T-helper 1 cell (primary cell): ENCODE results near the gene ITSN1.
"Not testable (repeated sequence)": the region's sequence is repeated elsewhere in the genome, so short reads cannot be mapped to it uniquely, and the experiment has no call there.

ENCODE experiments used
- DNase-seq, 5 donors: peaks; one replicate each; pipeline ENCODE4 v3.0.0-alpha.2; 2012 to 2020

The ITSN1 gene

DNA sequence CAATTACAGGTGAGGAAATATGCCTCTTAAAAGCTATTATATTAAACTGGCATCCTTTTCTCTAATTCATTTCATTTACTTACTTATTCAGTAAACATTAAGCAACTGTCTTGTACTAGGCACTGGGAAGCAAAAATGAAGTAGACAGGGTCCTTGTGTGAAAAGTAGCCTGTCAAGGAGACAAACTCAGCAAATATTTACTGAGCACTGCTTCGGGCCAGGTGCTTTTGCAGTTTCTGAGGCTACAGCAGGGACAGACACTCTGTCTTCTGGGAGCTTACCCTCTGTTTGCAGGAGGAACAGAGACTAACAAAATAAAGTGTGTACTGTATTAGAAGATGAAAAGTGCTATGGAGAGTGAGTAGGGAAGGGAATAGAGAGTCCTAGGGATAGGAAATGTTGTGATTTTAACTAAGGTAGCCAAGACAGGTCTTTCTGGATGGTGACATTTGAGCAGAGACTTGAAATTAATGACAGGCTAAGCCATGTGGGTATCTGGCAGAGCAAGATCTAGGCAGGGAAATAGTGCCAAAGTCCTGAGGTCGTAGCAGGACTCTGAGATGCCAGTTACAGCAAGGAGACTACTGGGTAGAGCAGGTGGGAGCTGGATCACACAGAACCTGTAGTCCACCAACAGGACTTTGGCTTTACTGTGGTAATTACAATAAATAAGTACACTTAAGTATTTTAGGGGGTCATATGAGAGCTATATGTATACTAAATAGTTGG is 133.0 kb downstream of the ITSN1 start:
- DNase-seq = no peak

DNA sequence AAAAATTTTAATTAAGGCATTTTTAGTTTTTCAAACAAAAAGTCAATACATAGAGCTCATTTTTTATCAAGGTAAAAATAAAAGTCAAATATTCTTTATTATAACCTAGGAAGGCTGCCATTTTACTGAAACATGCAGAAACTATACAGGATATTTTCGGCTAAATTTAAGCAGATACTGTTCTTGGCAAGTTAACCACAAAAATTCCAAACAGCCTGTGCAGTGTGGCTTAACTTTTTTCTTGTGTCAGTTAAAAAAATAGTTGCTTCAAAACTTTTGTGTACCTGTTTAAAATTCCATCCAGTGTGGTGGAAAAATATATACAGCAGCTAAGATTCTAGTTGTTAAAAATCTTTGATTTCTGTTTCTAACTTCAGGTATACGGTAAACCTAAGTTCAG is 138.3 kb downstream of the ITSN1 start:
- no peak for DNase-seq

DNA sequence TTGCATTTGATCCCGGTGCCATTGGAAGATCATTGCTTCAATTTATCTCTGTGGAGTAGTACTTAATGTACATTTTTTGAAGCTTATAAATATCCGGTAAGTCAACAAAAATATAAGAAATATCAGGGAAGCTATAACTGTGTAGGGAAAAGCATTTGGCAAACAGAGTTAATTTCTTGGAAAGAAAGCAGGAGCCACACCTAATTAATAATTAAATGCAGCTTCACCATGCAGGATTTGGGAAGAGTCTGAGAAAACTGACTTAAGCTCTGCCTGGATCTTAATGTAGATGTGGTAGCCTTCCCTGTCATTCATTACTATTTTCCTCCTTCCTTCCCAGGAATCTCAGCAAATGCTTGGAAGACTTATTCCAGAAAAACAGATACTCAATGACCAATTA is 138.8 kb downstream of the ITSN1 start:
- DNase-seq = no peak

DNA sequence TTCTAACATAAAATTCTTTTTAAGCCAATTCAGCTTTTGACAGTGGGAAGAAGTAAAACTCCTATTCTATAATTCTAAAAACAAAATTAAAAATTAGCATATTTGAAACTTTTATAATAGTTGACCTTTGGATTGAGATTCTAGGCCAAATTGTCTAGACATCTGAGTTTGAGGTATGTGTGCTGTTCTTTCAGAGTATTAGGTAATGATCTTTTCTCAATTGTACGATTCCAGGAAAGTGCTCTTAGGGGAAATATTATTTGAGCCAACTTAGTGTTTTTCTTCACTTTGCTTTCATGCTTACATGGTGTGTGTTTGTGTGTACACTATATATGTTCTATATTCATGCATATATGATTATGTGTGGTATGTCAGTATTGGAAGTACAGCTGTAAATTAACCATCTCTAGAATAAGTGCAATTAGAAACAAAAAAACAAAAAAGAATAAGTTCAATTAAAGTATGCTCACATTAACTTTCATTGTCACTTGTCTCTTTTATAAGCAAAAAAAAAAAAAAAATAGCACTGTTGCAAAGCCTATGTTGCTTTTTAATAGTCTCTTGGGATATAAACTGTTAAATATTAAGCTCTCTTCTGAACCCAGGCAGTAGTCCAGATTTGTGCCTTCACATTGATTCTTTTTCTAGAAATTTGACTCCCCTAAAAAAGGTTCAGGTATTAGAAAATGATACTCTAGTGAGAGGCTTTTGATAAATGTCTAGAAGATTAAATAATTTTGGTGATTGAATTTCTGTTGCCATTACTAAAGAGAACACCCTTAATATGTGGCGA is 141.1 kb downstream of the ITSN1 start:
- no peak for DNase-seq

DNA sequence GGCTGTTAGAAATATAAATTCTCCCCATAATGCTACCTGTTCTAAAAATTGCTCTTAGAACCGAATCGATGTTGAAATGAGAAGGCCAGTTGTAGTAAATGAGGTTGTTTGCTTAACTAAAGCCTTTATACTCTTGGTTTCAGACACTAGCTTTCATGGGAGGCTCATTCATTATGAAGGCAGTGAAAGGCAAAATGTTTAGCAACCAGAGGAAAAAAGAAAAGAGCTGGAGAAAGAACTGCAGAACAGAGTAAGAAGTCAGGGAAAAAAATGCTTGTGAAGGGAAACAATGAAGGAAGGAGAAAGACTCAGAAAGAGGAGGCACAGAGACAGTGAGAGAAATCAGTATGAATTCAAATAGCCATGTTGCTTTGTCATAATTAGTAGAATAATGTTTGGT is 145.1 kb downstream of the ITSN1 start:
- DNase-seq = no peak

DNA sequence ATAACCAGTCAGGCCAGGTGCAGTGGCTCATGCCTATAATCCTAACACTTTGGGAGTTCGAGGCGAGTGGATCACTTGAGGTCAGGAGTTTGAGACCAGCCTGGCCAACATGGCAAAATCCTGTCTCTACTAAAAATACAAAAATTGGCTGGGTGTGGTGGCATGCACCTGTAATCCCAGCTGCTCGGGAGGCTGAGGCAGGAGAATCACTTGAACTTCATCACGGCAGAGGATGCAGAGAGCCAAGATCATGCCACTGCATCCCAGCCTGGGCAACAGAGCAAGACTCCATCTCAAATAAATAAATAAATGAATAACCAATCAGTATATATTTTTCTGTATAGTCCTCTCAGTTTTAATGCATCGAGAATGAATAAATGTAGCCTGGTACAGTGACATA is 146.1 kb downstream of the ITSN1 start:
- not testable (repeated sequence) for DNase-seq

DNA sequence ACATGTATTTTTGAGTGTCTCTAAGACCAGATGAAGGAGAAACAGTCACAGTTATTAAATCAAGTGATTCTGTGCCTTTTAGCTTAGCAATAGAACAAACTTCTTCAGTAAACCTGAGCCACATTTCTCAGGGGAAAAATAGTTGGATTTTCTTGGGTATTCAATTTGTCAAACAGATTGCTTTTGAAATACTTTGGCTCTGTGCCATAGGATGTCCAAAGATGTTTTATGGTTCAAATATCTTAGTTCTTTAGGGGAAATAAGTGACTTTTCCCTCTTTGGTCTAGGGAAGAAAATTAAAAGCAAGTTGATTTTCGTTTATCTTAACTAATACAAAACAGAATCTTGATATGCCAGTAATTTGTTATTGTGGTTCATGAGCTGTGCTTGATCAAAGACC is 147.4 kb downstream of the ITSN1 start:
- no peak for DNase-seq

DNA sequence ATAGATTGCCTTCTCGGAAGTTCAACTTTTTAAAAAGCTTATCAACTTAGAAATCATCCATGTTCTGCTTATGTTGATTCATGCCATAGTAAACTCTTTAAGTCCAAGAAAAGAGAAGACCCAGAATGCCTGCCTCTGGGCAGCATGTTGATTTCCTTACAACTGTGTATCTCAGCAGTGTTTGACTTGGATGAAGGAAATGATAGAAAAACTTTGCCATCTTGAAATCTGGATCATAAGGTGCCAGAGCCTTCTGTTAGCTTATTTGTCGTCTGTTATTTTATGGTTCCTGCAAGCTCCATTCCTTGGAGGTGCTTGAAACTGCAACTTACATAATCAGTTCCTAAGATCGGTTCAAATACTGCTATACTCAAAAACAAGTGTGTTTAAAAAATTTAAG is 148.8 kb downstream of the ITSN1 start:
- DNase-seq = no peak

DNA sequence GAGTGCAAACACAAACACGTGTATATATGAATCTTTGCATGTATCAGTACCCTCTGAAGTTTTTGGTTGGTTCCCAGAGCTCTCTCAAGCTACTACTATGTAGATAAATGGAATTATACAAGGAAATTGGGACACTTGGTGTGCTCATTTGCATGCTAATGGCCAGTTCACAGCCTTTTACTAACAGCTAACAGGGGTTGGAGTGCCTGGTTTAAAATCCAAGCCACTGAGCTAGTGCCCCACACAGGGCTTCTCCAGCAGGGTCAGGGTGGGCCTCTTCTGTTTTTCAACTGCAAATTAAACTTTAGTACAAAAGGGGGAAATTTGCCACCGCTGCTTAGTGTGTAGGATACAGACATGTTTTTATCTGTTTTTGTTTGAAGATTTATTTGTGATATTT is 152.3 kb downstream of the ITSN1 start:
- DNase-seq = no peak

DNA sequence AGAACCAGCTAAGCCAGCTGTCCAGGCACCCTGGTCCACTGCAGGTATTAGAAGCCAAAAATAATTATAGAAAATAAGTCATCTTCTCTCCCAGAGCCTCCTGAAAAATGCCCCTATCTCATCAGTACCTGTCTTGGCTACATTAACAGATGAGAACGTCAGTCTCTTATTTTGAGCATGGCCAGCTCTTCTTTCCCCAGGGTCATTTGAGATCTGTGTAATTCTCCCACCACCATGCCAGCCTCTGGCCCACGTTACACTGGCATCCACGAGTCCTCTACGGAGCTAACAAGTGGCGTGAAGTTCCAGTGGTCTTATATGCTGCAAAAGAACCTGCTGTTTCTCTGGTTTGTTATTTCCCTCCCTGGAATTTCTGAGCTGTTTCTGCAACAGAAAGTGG is 155.3 kb downstream of the ITSN1 start:
- no peak for DNase-seq

DNA sequence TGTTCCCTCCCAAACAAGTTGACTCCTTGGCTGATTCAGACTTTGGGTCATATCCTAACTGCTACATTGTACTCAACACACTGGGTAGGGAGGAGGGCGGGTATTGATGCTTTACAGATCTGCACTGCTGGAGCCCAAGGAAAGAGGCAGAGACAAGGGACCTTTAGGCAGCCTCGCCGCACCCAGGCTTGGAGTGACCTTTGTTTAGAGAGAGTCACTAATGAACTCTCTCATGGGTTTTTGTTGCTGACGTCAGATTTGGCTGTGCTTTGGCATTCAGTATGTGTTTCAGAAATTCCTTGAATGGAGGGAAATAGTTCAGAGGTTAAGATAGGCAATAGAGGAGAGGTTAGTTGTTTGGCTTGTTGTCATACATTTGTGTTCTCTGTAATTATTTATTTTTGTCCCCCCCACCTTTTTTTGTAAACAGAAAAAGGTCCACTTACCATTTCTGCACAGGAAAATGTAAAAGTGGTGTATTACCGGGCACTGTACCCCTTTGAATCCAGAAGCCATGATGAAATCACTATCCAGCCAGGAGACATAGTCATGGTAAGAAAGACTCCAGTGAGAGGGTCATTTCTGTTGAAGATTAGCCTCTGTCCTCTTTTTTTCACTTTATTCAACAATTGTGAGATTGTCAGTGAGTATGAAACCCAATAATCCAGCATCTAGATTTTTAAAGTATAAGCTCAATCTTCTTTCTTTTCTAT is 157.2 kb downstream of the ITSN1 start:
- no peak for DNase-seq

DNA sequence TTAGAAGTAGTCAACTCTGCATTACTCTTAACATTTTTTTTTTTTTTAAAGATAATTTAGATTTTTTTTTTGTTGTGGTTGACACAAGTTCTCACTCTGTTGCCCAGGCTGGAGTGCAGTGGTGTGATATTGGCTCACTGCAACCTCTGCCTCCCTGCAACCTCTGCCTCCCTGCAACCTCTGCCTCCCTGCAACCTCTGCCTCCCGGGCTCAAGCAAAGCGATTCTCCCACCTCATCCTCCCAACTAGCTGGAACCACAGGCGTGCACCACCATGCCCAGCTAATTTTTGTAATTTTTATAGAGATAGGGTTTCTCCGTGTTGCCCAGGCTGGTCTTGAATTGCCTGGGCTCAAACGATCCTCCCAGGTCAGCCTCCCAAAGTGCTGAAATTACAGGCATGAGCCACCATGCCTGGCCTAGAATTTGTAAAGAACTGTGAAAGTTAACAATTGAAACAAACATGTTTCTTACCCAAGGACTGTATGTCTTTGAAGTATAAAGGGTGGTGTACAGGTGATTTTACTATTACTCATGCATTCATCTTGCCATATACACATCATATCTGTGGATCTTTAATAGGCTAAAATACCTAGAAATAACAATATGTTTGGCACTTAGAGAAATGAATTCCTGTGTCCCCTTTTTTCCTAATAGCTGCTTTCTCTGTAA is 158.6 kb downstream of the ITSN1 start:
- DNase-seq = no peak

DNA sequence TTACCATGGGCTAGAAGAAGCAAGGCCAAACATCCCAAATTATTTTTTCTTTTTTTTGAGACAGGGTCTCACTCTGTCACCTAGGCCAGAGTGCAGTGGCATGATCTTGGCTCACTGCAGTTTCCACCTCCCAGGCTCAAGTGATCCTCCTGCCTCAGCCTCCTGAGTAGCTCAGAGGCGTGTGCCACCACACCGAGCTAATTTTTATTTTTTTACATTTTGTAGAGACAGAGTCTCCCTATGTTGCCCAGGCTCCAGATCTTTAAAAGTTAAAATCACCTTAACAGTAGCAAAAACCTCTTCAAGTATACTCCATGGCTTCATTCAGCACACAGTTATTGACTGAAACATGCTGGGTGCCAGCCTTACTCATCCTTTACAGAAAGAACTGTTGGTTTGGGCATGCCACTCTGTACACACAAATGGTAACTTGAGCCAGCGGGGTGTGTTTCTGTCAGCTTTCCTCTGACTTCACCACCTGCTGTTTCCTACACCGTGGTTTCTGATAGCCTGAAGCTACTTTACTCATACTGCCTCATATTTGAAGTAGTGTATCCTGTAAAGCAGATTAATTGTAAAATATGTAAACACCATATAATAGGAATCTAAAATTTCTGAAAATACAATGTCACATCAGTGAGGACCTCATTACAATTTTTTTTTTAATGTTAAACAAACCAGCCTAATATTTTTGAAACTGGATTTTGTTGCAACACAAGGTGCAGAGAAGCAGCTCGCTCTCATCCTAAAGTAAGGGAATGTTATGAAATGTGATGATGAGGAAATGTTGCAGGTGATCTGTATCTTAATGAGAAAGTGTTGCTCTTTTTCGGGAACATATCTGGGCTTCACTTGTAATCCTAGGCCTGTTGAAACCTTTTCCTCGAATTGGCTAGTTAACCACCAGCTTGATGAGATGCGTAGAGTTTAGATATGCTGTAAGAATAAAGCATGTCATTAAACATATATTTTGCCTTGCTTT is 159.4 kb downstream of the ITSN1 start:
- DNase-seq = peak in 1 of 5 donors; percentile 20

DNA sequence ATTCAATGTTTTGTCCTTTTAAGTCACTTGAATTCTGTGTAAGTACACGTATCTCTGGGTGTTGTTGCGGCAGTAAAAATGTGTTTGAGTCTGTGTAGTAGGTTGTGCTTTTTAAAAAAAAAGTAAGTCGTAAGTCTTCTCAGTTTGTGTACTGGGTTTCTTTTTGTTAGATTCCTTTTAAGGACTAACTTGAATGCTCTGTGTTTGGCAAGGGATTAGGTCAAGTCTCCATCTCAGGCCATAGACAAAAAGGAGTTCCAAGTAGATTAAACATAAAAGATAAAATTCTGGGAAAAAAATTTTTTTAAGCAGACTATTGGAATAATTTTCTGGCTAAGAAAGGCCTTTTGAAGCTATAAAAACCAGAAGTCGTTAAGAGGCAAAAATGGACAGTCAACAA is 160.2 kb downstream of the ITSN1 start:
- DNase-seq = no peak

DNA sequence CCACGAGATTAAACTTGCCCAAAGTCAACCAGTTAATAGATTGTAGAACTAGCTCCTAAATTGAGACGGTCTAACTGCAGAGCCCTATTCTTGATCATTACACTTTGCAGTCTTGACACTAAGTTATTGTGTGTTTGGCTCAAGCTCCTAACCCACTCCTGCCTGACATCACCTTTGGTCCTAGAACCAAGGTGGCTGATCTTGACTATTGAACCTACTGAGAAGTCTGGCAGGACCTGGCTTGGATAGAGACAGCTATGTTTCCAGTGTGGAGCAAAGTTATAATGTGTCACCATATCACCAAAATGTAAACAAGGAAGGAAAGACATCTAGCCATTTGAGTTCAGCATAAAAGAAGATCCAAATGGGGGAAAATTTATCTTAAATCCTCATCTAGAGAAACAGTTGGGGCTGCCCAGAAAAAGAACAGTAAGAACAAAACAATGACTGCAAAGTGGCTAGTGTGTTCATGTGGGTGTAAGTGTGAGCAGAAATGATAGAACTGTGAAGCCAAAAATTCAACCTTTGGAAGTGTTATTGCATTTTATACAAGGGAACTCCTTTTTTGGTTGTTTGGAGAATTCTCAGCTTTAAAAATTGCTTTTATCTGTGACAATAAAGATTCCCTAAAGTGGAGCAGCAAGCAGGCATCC is 166.5 kb downstream of the ITSN1 start:
- no peak for DNase-seq

DNA sequence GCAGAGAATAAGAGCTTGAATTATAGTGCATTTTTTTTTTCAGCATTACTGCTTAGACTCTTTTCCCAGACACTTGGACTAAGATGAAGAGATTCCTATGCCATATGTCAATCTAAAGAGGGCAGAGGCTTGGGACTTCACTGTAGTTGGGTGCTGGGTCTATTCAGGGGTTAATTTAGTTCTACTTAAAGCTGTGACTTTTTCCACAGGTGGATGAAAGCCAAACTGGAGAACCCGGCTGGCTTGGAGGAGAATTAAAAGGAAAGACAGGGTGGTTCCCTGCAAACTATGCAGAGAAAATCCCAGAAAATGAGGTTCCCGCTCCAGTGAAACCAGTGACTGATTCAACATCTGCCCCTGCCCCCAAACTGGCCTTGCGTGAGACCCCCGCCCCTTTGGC is 168.5 kb downstream of the ITSN1 start:
- DNase-seq = no peak

DNA sequence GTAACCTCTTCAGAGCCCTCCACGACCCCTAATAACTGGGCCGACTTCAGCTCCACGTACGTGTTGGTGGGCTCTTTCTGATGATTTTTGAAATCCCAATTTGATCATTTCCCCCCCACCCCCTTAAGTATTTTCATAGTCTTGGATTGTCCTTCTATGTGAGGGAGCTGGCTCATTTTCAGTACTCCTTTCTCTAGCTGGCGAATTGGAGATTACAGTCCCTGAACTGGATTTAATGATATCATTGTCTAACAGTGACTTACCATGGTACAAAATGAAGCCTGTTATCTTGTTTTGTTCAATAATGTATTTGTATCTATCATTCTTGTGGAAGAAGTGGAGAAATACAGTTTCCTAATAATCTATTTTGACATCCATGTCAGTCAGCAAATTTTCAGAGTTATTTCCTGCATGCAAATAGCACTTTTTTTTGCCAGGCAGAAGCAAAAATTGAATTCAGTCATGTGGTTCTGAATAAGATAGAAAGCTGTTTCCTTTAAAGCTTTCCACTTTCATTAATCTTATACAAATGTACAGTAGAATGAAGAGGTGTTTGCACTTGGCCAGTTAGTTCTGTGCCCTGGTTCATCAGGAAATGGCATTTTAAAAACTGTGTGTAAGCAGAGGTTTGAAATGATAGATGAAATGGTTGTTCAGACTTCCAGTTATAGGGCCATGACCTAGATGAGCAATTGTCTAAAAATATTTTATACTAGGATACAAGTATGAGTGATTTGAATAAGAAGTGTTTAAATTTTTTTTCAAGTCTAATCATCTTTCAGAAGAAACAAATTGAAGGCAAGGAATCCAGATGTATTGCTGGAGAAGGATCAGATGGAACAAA is 169.1 kb downstream of the ITSN1 start:
- DNase-seq = no peak

DNA sequence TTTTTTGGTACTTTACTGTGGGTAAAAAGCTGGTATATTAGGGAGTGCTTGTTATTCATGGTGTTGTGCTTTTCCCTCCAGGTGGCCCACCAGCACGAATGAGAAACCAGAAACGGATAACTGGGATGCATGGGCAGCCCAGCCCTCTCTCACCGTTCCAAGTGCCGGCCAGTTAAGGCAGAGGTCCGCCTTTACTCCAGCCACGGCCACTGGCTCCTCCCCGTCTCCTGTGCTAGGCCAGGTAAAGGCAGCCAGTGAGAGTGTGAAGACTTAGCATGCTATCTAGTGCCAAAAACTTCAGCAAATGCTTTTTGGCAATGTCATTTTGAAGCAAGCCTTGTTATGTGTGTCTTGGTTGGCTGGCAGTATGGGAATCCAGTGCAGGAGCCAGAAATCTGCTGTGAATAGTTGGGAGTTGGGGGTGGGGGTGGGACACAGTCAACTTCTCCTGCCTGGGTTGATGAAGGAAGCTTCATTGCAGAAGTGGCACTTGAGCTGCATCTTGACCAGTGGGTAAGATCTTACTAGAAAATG is 171.6 kb downstream of the ITSN1 start:
- no peak for DNase-seq

DNA sequence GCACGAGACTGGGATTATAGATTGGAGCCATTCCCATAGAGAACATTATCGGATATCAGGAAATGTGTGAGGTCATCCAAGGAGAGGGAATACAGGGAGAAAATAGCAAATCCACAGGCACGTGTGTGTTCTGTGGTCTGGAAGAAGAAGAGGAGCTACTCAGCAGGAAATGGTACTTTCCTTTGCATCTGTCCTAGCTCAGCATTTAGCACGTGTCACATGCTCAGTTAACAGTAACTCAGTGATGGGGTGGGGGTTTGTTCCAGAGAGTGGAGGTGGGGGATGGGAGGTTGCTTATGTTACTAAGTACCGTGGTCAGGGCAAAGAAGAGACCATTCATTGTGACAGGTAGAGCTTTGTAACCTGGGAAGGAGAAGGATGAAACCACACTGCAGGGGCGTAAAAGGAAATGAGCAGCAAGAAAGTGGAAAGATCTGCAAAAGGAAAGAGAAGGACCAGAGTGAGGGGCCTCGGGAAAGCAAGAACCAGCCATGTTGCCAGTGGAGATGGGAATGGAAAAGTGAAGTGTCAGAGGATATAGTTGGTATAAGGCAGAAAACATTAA is 172.9 kb downstream of the ITSN1 start:
- no peak for DNase-seq

DNA sequence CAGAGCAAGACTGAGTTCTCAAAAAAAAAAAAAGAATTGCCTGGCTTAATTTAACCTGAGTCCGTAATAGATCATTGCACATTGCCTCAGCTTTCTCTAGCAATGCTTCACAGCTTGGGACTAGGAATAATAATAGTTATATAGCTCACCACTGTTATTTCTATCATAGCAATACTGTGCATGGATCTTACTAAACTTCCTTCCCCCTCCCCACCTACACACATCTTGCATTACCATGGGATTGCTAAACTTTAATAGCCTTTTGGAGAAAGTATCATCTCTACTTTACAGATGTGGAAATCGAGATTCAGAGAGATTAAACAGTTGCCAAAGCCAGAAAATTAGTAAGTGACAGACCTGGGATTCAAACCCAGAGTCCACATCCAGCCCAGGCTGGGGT is 173.9 kb downstream of the ITSN1 start:
- DNase-seq = no peak
